HepG2 (cell line): Measurements from ENCODE around the gene SLC35B4. TPM values are rescaled to one million over a fixed set of nuclear protein-coding genes. Genes with fewer than 3 reads are reported as not detected.
A peak's percentile ranks its signal among the peaks of the same experiment; 100 is the strongest.

Source experiments
- CEBPZ ChIP-seq: IDR thresholded peaks from 2 replicates; pipeline ENCODE4 v1.6.1; 2012; ENCODE audit warnings: low read length, improper control_type of control experiment
- CENPX ChIP-seq: sonication (generic); formaldehyde crosslinking; IDR thresholded peaks from 2 replicates; pipeline ENCODE4 v1.9.0; 2021; ENCODE audit warnings: mild to moderate bottlenecking, missing genetic modification reagents, moderate library complexity
- CREB1 ChIP-seq, 2 experiments: fragments of 450-650 bp in 1 of 2; IDR thresholded peaks; 2 replicates each; pipeline ENCODE4 v1.6.1; 2016 to 2017; ENCODE audit warnings: control low read depth in 1 of 2, mild to moderate bottlenecking in 1 of 2, missing compliant biosample characterization in 1 of 2, missing genetic modification characterization in 1 of 2
- EED ChIP-seq: sonication (generic); formaldehyde crosslinking; IDR thresholded peaks from 2 replicates; pipeline ENCODE4 v1.5.0; 2020; ENCODE audit warnings: mild to moderate bottlenecking, missing genetic modification reagents
- GABPA ChIP-seq, 2 experiments: IDR thresholded peaks; 2 replicates each; pipeline ENCODE4 v1.6.1; 2011 to 2016; ENCODE audit warnings: low read depth in 2 of 2, low read length in 1 of 2, missing biosample characterization in 1 of 2, missing genetic modification characterization in 1 of 2
- HNRNPL ChIP-seq: fragments of 200-400 bp; formaldehyde crosslinking; IDR thresholded peaks from 2 replicates; pipeline ENCODE4 v1.6.1; 2017; ENCODE audit warnings: mild to moderate bottlenecking, low read depth, low read length
- JDP2 ChIP-seq: sonication (generic); formaldehyde crosslinking; IDR thresholded peaks from 2 replicates; pipeline ENCODE4 v1.8.1; 2022; ENCODE audit warnings: missing genetic modification reagents, borderline replicate concordance
- KLF11 ChIP-seq: IDR thresholded peaks from 2 replicates; pipeline ENCODE4 v1.6.1; 2016; ENCODE audit warnings: missing compliant biosample characterization
- KLF12 ChIP-seq: sonication (generic); formaldehyde crosslinking; IDR thresholded peaks from 2 replicates; pipeline ENCODE4 v1.4.0; 2020; ENCODE audit warnings: missing genetic modification reagents, borderline replicate concordance
- MTA3 ChIP-seq: sonication (generic); formaldehyde crosslinking; IDR thresholded peaks from 2 replicates; pipeline ENCODE4 v1.4.0; 2020; ENCODE audit warnings: missing genetic modification reagents
- NR2C2 ChIP-seq: sonication (generic); formaldehyde crosslinking; IDR thresholded peaks from 2 replicates; pipeline ENCODE4 v1.4.0; 2020; ENCODE audit warnings: missing genetic modification reagents, mild to moderate bottlenecking, moderate library complexity, borderline replicate concordance
- POLR2G ChIP-seq: fragments of 200-400 bp; formaldehyde crosslinking; IDR thresholded peaks from 2 replicates; pipeline ENCODE4 v1.6.1; 2018; ENCODE audit warnings: mild to moderate bottlenecking, low read depth, low read length, moderate library complexity
- RFX1 ChIP-seq: fragments of 450-650 bp; IDR thresholded peaks from 2 replicates; pipeline ENCODE4 v1.6.1; 2017
- SRSF4 ChIP-seq: fragments of 200-400 bp; formaldehyde crosslinking; IDR thresholded peaks from one replicate; pipeline ENCODE4 v1.6.1; 2018; ENCODE audit warnings: mild to moderate bottlenecking, low read depth, low read length, moderate library complexity; ENCODE audit not compliant: poor library complexity, severe bottlenecking
- THAP7 ChIP-seq: sonication (generic); formaldehyde crosslinking; IDR thresholded peaks from 2 replicates; pipeline ENCODE4 v1.8.1; 2023; ENCODE audit warnings: mild to moderate bottlenecking, missing genetic modification reagents
- YEATS2 ChIP-seq: sonication (generic); formaldehyde crosslinking; IDR thresholded peaks from 2 replicates; pipeline ENCODE4 v1.4.0; 2020; ENCODE audit warnings: missing genetic modification reagents, borderline replicate concordance
- ZBTB37 ChIP-seq: sonication (generic); formaldehyde crosslinking; IDR thresholded peaks from 2 replicates; pipeline ENCODE4 v1.4.0; 2020; ENCODE audit warnings: mild to moderate bottlenecking, missing genetic modification reagents
- ZBTB43 ChIP-seq: sonication (generic); formaldehyde crosslinking; conservative IDR thresholded peaks from 2 replicates; pipeline ENCODE4 v1.4.0; 2020; ENCODE audit warnings: missing genetic modification reagents
- ZNF101 ChIP-seq: sonication (generic); formaldehyde crosslinking; IDR thresholded peaks from 2 replicates; pipeline ENCODE4 v1.4.0; 2020; ENCODE audit warnings: mild to moderate bottlenecking, low read depth, missing genetic modification reagents, borderline replicate concordance
- ZNF333 ChIP-seq: sonication (generic); formaldehyde crosslinking; IDR thresholded peaks from 2 replicates; pipeline ENCODE4 v1.4.0; 2020; ENCODE audit warnings: mild to moderate bottlenecking, missing genetic modification reagents, borderline replicate concordance
- ZNF644 ChIP-seq: IDR thresholded peaks from 2 replicates; pipeline ENCODE4 v1.6.1; 2016; ENCODE audit warnings: low read depth
- ZNF883 ChIP-seq: sonication (generic); formaldehyde crosslinking; IDR thresholded peaks from 2 replicates; pipeline ENCODE4 v1.5.1; 2020; ENCODE audit warnings: mild to moderate bottlenecking, missing genetic modification reagents; ENCODE audit errors: not compliant biosample characterization
- polyA plus RNA-seq, 8 experiments: library from polyadenylated mRNA; depleted of rRNA in 3 of 8; stranded (reverse) in 7 of 8; unstranded in 1 of 8; fragments of >200 nt; fragmentation: Illumina TruSeq in 4 of 8; extraction: Trizol in 4 of 8; gene quantifications; 2 replicates each; pipeline versions ENCODE4 v1.2.1 to v1.2.3, GENCODE V29; 2011 to 2016; ENCODE audit warnings: low read depth in 4 of 8, missing spikeins in 1 of 8, mixed read lengths in 1 of 8; ENCODE audit not compliant: insufficient read depth in 1 of 8
- total RNA-seq, 5 experiments: library from RNA; depleted of rRNA; stranded (reverse); fragments of >200 nt; fragmentation: Illumina TruSeq; extraction: Trizol; gene quantifications; 2 replicates each; pipeline ENCODE4 v1.2.3, GENCODE V29; 2016; ENCODE audit warnings: low read depth in 1 of 5

The SLC35B4 gene
- total and polyA plus RNA-seq, 2 of the 13 experiments (the other 11 are each of a cell fraction or from before 2014, with no cell fraction given): 17.1 to 17.8 TPM

GRCh38 chr7:134316539-134317344, at the start of gene SLC35B4 (continued):
- no peak for TF ChIP-seq ZNF644 (CRISPR knock-in tag)
- no peak for TF ChIP-seq RFX1
- no peak for TF ChIP-seq MTA3
- TF ChIP-seq YEATS2 (CRISPR knock-in tag): peak; percentile 91
- TF ChIP-seq POLR2G: peak; percentile 81
- 0 out of 2 replicates have a peak, but pooled peaks have one; percentile 39 for TF ChIP-seq KLF11
- 0 out of 2 replicates have a peak, but pooled peaks have one; percentile 52 for TF ChIP-seq KLF12 (CRISPR knock-in tag)
- no peak for TF ChIP-seq CEBPZ
- TF ChIP-seq GABPA (IDR thresholded peaks at IDR 0.05; ENCODE audit: low read depth, low read length): peak; percentile 91
- TF ChIP-seq GABPA (CRISPR knock-in tag; IDR thresholded peaks at IDR 0.05; ENCODE audit: low read depth): peak; percentile 99
- TF ChIP-seq HNRNPL: no peak
- TF ChIP-seq ZBTB43 (CRISPR knock-in tag): no peak
- peak; percentile 94 for TF ChIP-seq NR2C2
- peak; percentile 82; the same call in 1 of the 2 replicates for TF ChIP-seq EED (CRISPR knock-in tag)
- peak; percentile 84 for TF ChIP-seq CREB1 (IDR thresholded peaks at IDR 0.05)
- TF ChIP-seq CREB1 (CRISPR knock-in tag; IDR thresholded peaks at IDR 0.05): peak; percentile 97
- no peak for TF ChIP-seq SRSF4
- TF ChIP-seq ZNF333 (CRISPR knock-in tag): no peak; the same call in 1 of the 2 replicates
- TF ChIP-seq ZNF101 (CRISPR knock-in tag): no peak
- TF ChIP-seq ZBTB37: no peak
- no peak for TF ChIP-seq THAP7
- TF ChIP-seq JDP2 (CRISPR knock-in tag): no peak
- no peak for TF ChIP-seq CENPX (CRISPR knock-in tag)
- TF ChIP-seq ZNF883 (CRISPR knock-in tag): peak; percentile 76
